GM21381 (cell line): Measurements from ENCODE around the gene COL2A1.

Experiments used
- ATAC-seq: cut with Tn5 transposase; IDR thresholded peaks from one replicate; pipeline ENCODE4 v1.9.1; 2021; ENCODE audit warnings: mild to moderate bottlenecking, moderate library complexity; ENCODE audit not compliant: unreplicated experiment

Gene COL2A1

GRCh38 chr12:48004053-48004941 lies at the start of gene COL2A1:
TSS of gene COL2A1 (minus strand) at chr12:48004476. CDS start at chr12:48004321, 155 bp downstream.
- no peak for ATAC-seq

- no peak for ATAC-seq
Measured at GRCh38 chr12:48053883-48054282, 49.6 kb upstream of the COL2A1 start.

GRCh38 chr12:48053122-48053521 lies 48.8 kb upstream of the COL2A1 start:
- no peak for ATAC-seq

GRCh38 chr12:48051681-48052080 lies 47.4 kb upstream of the COL2A1 start:
- no peak for ATAC-seq

GRCh38 chr12:48050174-48050573 lies 45.9 kb upstream of the COL2A1 start:
- ATAC-seq: no peak

GRCh38 chr12:48045965-48046518 lies 41.8 kb upstream of the COL2A1 start:
- no peak for ATAC-seq

GRCh38 chr12:48045061-48045846 lies 41.0 kb upstream of the COL2A1 start:
- ATAC-seq: no peak

- ATAC-seq: no peak
Measured at GRCh38 chr12:48044396-48044795, 40.1 kb upstream of the COL2A1 start.

- no peak for ATAC-seq
Measured at GRCh38 chr12:48043771-48044170, 39.5 kb upstream of the COL2A1 start.

- ATAC-seq: no peak
Measured at GRCh38 chr12:48041591-48042423, 37.5 kb upstream of the COL2A1 start.

GRCh38 chr12:48040354-48040753 lies 36.1 kb upstream of the COL2A1 start:
- ATAC-seq: no peak

- no peak for ATAC-seq
Measured at GRCh38 chr12:48039151-48039550, 34.9 kb upstream of the COL2A1 start.

- ATAC-seq: no peak
Measured at GRCh38 chr12:48038085-48038484, 33.8 kb upstream of the COL2A1 start.

GRCh38 chr12:48037267-48037915 lies 33.1 kb upstream of the COL2A1 start:
- ATAC-seq: no peak

GRCh38 chr12:48036818-48037217 lies 32.5 kb upstream of the COL2A1 start:
- ATAC-seq: no peak

GRCh38 chr12:48034835-48035805 lies 30.8 kb upstream of the COL2A1 start:
- ATAC-seq: no peak

GRCh38 chr12:48033451-48033850 lies 29.2 kb upstream of the COL2A1 start:
- ATAC-seq: no peak

- no peak for ATAC-seq
Measured at GRCh38 chr12:48032597-48032996, 28.3 kb upstream of the COL2A1 start.
